Activated CD4-positive, alpha-beta T cell treated with anti-CD3 and anti-CD28 coated beads, Interleukin-2, amount 50 U/mL, for 48 hours (primary cell): Measurements from ENCODE around the gene TREML2.

ENCODE experiments used
- DNase-seq, 2 experiments: peaks; one replicate each; pipeline ENCODE4 v3.0.0-alpha.2; 2020

The TREML2 gene

GRCh38 chr6:41176189-41176588 is 24.8 kb downstream of the TREML2 start:
- no peak for DNase-seq

- DNase-seq: no peak
Measured at GRCh38 chr6:41175084-41175483, 25.9 kb downstream of the TREML2 start.

- DNase-seq: no peak
Measured at GRCh38 chr6:41174610-41175009, 26.3 kb downstream of the TREML2 start.

- DNase-seq: no peak
Measured at GRCh38 chr6:41171908-41172307, 29.0 kb downstream of the TREML2 start.

GRCh38 chr6:41170547-41171160 is 30.3 kb downstream of the TREML2 start:
- DNase-seq: no peak

- DNase-seq: no peak
Measured at GRCh38 chr6:41167173-41167963, 33.6 kb downstream of the TREML2 start.

GRCh38 chr6:41164551-41165120 is 36.3 kb downstream of the TREML2 start:
- DNase-seq: no peak

GRCh38 chr6:41163419-41163717 is 37.6 kb downstream of the TREML2 start:
- no peak for DNase-seq

- DNase-seq: no peak
Measured at GRCh38 chr6:41162687-41163418, 38.1 kb downstream of the TREML2 start, which contains the start of gene TREM2. TREM2 (minus strand) TSS chr6:41163116; CDS start chr6:41163082, 34 bp downstream.

GRCh38 chr6:41161851-41162552 is 38.9 kb downstream of the TREML2 start:
- DNase-seq: no peak

GRCh38 chr6:41161380-41161779 is 39.6 kb downstream of the TREML2 start:
- DNase-seq: no peak

GRCh38 chr6:41160933-41161332 is 40.0 kb downstream of the TREML2 start:
- no peak for DNase-seq

GRCh38 chr6:41159415-41160082 is 41.4 kb downstream of the TREML2 start:
- DNase-seq: no peak

GRCh38 chr6:41157323-41157722 is 43.6 kb downstream of the TREML2 start:
- DNase-seq: no peak

- DNase-seq: no peak
Measured at GRCh38 chr6:41156771-41157170, 44.2 kb downstream of the TREML2 start.

GRCh38 chr6:41156001-41156400 is 44.9 kb downstream of the TREML2 start:
- no peak for DNase-seq

- no peak for DNase-seq
Measured at GRCh38 chr6:41155132-41155805, 45.7 kb downstream of the TREML2 start.

GRCh38 chr6:41153992-41154625 is 46.8 kb downstream of the TREML2 start, which contains the start of gene TREML1:
TREML1 (minus strand) TSS chr6:41154347; CDS start chr6:41154288, 59 bp downstream.
- DNase-seq: no peak

- no peak for DNase-seq
Measured at GRCh38 chr6:41153451-41153850, 47.5 kb downstream of the TREML2 start.

- no peak for DNase-seq
Measured at GRCh38 chr6:41150671-41151070, 50.3 kb downstream of the TREML2 start.

- DNase-seq: no peak
Measured at GRCh38 chr6:41147917-41148316, 53.0 kb downstream of the TREML2 start.
